Activated CD4-positive, CD25-positive, alpha-beta regulatory T cell treated with anti-CD3 and anti-CD28 coated beads, Interleukin-2, amount 50 U/mL, for 72 hours (primary cell): ENCODE measurements around the gene ADAT2.

ENCODE experiments used
- DNase-seq: peaks from one replicate; pipeline ENCODE4 v3.0.0; 2021

The ADAT2 gene

DNA sequence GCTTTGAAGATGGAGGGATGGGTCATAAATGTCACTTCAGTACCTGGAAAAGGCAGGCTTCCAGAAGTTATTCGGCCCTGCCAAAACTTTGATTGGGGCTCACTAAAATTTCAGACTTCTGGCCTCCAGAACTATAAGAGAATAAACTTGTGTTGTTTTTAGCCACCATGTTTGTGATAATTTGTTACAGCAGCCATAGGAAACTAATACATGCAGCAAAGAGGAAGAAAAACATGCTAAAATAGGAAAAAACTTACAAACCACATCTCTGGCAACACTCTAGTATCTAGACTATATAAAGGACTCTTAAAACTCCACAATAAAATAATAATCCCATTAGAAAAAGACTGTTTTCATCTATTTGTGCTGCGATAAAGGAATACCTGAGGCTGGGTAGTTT is 9.5 kb downstream of the ADAT2 start:
- DNase-seq: no peak

- DNase-seq: no peak
Measured at GRCh38 chr6:143432588-143432987, 17.9 kb downstream of the ADAT2 start.

DNA sequence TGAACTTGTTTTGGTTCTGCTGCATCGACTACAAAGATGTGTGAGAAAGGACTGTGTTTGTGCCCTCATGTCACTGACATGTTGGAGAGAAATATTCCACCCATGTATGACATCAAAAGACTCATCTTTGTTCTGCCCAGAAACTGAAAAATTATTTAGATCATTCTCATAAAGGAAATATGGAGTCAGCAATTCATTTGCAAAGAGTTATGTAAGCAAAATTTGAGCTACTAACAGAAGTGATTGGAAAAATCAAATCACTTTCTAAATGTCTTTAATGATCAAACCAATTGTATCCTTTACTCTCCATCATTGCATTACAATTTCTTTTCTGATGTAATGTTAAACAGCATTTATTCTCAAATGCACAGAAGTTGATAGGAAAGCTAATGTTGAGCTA is 19.3 kb downstream of the ADAT2 start:
- DNase-seq: no peak

- no peak for DNase-seq
Measured at GRCh38 chr6:143429970-143430369, 20.5 kb downstream of the ADAT2 start.

GRCh38 chr6:143427109-143427817 is 23.2 kb downstream of the ADAT2 start:
- DNase-seq: peak; percentile 71

GRCh38 chr6:143426026-143426425 is 24.5 kb downstream of the ADAT2 start:
- no peak for DNase-seq

GRCh38 chr6:143419526-143419925 is 31.0 kb downstream of the ADAT2 start:
- DNase-seq: no peak

DNA sequence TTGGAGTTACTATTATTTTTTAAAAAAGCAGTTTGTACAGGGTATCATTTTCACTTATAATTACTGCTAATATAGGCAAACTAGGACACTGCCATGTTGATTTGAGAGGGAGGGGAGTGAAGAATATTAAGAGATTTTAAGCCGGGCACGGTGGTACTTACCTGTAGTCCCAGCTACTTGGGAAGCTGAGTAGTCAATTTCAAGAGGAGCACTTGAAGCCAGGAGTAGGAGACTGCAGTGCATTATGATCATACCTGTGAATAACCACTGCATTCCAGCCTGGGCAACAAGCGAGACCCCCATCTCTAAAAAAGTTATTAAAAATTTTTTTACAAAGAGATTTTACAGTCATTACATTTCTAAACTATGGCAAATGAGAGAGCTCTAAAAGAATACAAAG is 35.7 kb downstream of the ADAT2 start:
- DNase-seq: no peak

DNA sequence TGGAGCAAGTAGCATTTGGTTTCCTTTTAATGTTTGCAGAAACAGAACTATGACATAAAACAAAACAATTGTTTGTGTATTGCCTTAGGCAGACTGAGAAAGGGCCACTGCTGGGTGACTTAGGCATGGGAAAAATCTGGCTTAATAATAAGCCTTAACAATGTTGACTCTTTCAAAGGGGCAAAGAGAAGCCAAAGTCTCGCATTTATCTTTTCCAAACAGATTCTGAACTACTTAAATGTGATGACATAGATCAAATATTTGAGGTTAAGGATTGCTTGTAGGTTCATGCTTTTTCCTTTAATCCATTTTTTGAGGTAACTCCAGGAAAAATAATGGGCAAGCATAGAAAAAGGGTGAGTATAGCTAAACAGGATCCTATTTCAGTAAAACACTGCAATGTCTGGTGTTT is 39.6 kb downstream of the ADAT2 start:
- no peak for DNase-seq

DNA sequence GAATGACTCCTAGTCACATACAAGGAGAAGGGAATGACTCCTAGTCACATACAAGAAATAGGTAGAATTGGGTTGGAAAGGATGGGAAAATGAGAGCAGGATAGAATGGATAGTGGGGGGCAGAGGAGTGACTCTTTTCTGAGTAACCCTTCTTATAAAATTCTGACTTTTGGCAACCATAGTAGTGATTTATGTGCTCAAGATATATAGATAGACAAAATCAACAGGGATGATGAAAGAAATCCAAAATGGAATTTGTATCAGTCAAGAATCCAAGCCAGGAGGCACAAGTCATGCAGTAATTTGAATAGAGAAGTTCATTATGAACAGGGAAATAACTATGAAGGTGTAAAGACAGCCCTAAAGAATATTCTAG is 41.7 kb downstream of the ADAT2 start:
- no peak for DNase-seq

DNA sequence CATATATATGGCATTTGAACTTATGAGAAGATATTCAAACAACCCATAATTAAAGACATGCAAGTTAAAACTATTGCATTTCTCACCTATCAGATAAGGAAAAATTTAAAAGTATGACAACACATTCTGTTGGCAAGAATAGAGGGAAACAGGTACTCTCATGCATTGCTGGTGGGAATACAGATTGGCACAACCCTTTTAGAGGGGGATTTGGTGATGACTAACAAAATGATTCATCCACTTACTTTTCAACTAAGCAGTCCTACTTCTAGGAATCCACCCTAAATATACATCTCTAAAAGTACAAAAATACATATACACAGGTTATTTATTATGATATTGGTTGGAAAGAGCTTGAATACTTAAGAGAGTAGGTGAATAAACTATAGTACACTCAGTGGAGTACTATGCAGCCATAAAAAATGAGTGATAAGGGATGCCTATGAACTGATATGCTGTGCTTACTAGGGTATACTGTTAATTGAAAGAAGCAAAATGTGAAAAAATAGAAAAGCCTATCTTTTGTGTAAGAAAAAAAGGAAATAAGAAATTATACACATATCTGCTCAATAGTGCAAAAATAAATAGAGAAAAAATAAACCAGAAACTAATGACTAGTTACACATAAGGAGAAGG is 42.2 kb downstream of the ADAT2 start:
- no peak for DNase-seq

DNA sequence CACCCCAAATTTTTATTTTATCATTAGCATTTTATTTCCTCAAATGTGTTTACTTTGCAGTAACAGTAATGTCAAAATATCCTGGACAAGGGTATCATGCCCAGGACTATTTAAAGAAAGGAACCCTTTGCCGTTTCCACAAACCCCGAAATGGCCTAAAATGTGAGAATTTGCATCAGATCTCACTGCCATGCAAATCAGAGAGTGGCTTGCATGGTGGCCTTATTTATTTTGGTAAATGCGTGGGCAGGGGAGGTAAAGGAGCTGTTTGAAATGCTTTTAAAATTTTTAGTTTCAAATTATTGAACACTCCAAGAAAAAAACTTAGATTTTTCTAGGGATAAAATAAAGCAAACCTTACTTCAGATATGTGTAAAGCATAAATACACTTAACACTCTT is 43.8 kb downstream of the ADAT2 start:
- DNase-seq: no peak

DNA sequence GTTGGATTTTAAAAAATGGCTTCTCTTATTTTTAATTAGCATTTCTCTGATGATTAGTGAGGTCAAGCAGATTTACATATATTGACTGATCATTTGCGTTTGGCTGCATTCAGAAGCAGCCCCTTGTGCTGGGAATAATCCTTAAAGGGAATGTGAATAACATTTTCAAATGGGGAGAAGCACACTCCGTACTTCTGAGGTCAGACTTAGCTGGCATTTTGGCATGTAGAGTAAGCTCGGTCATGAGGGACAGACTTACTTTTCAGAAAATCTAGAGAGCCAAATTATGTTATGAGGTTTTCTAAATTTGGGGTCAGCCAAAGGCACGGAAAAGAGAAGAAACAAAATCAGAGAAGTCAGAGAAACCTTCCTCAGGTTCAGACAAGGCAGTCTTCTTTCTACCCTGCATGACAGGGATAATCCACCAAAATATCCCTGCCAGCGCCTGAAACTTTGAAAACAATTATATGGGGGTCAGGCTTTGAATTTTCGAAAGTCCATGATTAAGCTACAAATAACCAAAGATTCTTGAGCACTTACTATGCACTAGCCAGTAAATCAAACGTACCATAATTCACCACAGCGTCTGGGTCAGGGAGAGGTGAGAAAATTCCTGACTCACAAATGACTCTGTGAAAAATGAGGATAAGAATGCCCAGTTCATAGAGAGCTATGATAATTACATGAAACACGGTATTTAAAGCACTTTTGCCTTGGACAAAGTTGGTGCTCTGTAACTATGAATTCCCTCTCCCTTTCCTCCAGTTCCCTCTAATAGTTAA is 44.9 kb downstream of the ADAT2 start:
- DNase-seq: no peak

DNA sequence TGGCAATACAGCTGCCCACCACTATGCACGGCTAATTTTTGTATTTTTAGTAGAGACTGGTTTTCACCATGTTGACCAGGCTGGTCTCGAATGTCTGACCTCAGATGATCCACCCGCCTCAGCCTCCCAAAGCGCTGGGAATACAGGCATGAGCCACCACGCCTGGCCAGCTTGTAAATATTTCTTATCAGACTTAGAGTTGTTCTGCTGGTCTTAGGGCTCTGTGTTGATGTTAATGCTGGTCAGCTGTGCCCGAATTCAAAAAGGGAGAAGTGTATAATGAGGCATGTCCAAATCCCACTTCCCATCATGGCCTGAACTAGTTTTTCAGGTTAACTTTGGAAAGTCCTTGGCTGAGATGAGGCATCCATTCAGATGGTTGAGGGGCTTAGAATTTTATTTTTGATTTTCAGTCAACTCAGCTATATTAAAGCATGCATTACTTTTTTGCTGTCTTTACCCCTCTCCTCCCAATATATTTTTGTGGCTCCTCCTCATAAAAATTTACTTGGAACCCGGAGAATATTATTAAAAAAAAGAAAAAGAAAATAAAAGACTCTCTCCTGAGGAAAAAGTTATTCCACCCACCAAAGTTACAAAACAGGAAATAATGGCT is 47.7 kb downstream of the ADAT2 start:
- DNase-seq: no peak

DNA sequence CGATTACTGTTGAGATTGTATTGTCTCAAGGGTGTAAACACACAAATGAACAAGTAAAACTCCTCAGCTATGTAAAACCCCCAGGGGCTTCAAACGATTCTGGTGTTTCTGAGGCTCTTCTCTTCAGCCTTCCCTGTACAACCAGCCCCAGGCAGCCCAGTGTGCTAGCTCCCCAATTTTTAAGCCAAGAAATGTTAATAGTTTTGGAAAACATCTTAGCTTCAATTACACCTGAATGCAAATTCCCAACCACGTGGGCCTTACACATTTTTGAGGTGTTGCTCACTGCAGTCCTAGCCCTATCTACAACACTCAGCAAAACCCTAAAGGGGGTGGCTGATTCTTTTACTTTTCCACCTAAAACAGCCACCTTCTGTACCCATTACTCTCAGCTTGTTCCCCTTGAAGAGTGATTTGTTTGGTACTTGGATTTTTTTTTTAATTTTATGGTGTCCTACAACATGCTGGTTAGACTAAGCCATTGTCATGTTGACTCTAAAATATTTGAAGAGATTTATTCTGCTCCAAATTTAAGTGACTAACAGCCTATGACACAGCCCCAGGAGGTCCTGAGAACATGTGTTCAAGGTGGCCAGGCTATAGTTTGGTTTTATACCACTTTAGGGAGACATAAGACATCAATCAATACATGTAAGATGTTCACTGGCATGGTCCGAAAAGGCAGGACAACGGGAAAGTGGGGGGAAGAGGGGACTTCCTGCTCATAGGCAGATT is 48.7 kb downstream of the ADAT2 start:
- DNase-seq: no peak

DNA sequence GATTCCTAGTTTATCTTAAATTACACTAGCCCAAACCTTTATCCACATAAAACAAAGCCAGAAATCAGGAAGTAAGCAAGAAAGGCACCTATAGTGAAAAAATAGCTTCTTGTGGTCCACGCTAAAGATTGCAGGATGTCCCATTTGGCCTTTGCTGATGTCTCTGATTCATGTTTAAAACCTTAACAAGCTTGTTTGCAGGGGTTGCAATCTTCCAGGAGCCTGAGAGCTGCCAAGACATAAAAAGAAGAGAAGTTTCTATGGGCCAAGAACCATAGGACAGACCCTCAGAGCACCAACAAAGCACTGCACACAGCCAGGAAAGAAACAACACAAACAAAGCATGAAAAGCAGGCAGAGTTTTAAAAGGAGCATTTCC is 49.4 kb downstream of the ADAT2 start:
- DNase-seq: no peak

DNA sequence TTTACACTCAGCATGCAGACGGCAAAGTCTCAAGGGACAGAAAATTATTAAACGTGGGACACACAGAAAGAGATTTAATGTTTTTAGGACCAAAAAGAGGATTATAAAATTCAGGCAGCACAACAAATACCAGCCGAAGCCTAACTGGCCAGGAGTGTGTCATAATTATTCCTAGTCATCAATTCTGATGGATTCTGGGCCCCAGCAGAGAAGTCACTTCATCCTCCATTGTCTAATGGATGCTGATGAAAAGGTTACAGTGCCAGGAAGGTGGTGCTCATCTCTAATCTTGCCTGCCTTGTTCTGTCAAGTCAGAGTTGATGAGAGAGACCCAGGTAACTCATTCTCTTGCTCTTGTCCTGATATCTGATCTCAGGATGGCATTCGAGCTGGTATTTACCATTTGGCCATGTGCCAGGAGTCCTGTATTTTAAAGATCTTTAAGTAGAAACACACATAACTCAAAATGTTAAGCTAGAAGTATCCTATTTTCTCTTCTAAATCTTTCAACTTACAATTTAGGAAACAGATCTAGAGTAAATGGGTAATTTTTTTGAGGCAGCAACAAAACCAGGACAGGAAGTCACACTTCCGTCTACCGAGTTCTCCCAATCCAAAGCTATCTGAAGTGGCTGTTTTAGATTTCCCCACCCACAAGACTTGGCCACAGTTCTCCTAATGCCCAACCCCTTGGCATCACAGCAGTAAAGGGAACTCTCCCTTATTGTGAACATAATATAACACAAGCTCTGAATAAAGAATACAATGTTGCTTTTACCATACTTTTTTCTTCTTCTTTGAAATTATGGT is 50.0 kb downstream of the ADAT2 start:
- no peak for DNase-seq

- DNase-seq: no peak
Measured at GRCh38 chr6:143399775-143400174, 50.7 kb downstream of the ADAT2 start.

DNA sequence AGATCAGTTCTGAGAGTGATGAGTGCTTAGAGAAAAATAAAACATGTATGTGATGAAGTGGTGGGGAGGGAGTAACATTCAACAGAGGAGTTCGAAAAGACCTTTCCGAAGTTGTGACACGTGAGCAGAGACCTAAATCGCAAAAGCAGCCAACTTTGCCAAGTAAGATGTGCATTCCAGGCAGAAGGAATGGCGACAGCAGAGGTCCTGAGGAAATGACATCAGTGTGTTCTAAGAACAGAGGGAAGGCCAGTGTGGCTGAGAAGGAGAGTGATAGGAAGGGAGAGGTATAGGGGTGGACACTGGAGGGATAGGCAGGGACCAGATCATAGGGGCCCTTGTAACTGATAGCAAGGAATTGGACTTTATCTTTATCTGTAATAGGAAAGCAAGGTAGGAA is 51.3 kb downstream of the ADAT2 start:
- DNase-seq: no peak

GRCh38 chr6:143397227-143398222 is 53.0 kb downstream of the ADAT2 start:
- no peak for DNase-seq
